Measurements from ENCODE around the gene TOLLIP.

Gene TOLLIP

DNA sequence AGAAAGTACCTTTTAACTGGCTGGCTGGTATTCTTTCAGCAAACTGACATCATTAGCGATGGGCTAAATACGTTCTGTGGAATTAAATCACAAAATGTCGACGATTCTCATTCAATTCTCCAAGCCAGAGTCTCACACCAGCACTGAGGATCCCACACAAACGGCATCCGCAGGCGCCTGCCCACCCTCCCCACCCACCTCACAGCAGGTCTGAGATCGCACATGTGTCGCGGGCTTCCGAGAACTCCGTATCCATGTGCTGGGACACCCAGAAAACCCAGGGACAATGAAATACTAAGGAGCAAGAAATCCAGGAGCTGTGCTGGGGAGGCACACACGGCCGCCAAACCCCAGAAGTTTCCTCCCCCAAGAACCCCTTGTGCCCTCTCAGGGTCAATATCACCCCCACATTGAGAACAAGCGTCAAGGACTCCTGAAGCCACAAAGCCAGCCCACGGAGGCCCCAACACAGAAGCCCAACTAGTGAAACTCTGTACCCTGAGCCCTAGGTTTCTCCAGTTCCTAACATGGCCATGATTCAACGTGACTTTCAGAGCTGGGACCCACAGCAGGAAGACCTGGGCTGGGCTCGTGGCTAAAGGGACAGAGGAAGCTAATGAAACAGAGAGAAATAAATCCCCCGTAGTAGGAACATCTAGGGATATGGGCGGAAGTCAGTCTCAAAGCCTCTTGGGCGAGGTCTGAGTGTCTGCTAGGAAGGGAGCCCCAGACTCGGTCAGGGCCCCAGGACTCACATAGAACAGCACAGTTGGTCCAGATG is 8.0 kb downstream of the TOLLIP start:
- no peak for DNase-seq (ENCODE audit: low read depth)
- TF ChIP-seq, protein P1, sequence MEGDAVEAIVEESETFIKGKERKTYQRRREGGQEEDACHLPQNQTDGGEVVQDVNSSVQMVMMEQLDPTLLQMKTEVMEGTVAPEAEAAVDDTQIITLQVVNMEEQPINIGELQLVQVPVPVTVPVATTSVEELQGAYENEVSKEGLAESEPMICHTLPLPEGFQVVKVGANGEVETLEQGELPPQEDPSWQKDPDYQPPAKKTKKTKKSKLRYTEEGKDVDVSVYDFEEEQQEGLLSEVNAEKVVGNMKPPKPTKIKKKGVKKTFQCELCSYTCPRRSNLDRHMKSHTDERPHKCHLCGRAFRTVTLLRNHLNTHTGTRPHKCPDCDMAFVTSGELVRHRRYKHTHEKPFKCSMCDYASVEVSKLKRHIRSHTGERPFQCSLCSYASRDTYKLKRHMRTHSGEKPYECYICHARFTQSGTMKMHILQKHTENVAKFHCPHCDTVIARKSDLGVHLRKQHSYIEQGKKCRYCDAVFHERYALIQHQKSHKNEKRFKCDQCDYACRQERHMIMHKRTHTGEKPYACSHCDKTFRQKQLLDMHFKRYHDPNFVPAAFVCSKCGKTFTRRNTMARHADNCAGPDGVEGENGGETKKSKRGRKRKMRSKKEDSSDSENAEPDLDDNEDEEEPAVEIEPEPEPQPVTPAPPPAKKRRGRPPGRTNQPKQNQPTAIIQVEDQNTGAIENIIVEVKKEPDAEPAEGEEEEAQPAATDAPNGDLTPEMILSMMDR (IDR thresholded peaks at IDR 0.05; ENCODE audit: insufficient read depth, low read depth, low read length, missing control alignments): no peak
- H3K4me3 ChIP-seq (ENCODE audit: low read depth, low read length): no peak overlapping the region

DNA sequence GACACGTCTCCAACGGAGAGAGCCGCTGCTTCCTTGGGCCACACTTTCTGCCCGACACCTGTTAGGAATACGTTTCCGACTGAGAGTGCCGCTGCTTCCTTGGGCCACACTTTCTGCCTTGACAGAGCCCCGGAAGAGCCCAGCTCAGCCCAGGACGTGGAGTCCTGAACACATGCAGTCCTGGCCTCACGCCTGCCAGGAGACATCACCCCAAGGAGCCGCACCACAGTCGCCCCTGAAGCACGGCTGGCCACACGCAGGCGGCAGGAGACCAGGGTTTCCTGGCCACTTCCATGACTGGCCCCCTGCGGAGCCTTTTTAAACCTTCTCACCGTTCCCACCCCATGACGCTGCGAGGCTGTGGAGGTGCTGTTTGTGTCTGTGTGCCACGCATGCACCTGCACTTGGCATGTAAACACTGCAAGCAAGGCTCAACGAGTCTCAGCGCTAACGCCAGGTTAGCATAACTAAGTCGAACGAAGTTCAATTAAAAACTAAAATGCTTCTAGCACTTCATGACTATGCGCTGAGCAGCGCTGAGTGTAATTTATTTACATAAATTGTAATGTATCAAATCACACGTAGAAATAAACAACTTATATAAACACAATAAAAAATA is 8.8 kb downstream of the TOLLIP start:
- H3K4me3 ChIP-seq (ENCODE audit: low read depth, low read length): no peak overlapping the region
- no peak for DNase-seq (ENCODE audit: low read depth)
- TF ChIP-seq, protein P1 (IDR thresholded peaks at IDR 0.05; ENCODE audit: insufficient read depth, low read depth, low read length, missing control alignments): no peak

DNA sequence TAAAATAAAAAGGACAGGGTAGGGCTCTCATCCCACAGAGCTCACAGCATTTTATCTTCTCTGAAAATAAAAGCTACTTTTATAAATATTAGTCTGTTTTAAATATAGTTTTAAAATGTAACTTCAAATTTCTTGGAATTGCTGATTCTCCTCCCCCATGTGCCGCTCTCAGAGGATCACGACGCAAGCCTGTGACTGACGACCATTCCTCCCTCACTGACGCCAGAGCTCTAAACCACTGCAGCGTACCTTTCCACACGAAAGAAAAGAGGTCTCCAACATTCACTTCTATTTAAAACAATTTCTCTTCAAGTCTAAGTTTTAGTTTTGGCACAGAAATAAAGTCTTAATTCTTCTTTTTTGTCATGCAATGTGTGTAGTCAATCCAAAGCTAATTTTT is 9.3 kb downstream of the TOLLIP start:
- DNase-seq (ENCODE audit: low read depth): no peak
- TF ChIP-seq, protein P1 (IDR thresholded peaks at IDR 0.05; ENCODE audit: insufficient read depth, low read depth, low read length, missing control alignments): no peak
- H3K4me3 ChIP-seq (ENCODE audit: low read depth, low read length): no peak overlapping the region

DNA sequence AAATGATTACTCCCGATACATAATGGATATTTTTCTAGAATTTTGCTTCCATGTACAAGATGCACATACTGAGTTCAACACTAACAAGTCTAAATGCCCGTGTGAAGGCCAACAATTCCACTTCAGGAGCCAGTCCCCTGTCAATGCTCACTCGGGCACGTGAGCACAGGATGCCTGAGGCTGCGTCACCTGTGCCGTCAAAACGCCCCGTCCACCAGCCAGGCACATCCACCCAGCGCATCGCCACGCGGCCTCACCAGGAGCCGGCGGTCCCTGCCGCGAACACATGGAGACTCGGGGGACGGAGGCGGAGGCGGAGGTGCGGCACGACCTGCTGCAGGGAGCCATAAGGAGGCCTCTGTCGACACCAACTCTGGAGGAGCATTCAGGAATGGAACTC is 9.8 kb downstream of the TOLLIP start:
- TF ChIP-seq, protein P1 (IDR thresholded peaks at IDR 0.05; ENCODE audit: insufficient read depth, low read depth, low read length, missing control alignments): no peak
- no peak for DNase-seq (ENCODE audit: low read depth)
- H3K4me3 ChIP-seq (ENCODE audit: low read depth, low read length): no peak overlapping the region

DNA sequence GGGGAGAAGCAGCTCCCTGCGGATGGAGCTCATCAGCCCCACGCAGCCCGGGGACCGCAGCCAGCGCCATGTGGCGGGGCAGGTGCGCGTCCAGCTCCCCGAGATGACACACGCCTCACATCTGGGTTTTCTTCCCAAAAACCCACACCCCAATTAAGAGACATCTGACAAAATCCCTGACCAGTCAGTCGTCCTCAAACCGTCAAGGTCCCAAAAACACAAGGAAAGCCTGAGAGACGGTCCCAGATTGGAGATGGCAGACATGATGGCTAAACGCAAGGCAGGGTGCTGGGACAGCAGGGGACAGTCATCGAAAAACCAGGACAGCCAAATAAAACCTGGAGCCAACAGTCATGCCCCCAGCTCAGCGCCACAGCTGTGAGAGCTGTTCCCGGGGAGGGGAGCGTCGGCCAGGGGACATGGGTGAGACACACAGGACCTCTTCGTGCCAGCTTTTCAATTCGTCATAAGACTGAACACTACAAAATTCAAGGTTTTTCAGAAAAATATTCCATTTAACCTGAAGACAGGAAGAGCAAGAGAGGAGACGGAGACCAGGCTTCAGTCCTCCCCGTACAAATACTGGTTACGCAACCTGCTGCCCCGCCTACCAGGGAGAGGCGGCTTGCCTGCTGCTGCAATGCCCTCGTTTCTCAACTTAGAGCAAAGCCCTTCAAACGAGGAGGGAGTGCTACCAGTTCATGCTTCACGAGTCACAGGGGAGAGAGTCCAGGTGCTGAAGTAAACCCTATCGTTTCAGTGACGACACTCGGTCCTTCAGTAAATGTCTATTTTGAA is 10.5 kb downstream of the TOLLIP start:
- no peak for DNase-seq (ENCODE audit: low read depth)

More for the DNA sequence above, 10.5 kb downstream of the TOLLIP start:
- H3K4me3 ChIP-seq (ENCODE audit: low read depth, low read length): no peak overlapping the region
- TF ChIP-seq, protein P1 (IDR thresholded peaks at IDR 0.05; ENCODE audit: insufficient read depth, low read depth, low read length, missing control alignments): no peak
